ENCODE measurements around the gene ALG9. TPM values are rescaled to one million over a fixed set of nuclear protein-coding genes. Genes with fewer than 3 reads are reported as not detected.

Gene ALG9
- polyA plus RNA-seq, 1 donor from 2014 or later, result 92.1 TPM

- Histone ChIP-seq H3F3A (ENCODE audit: insufficient read depth, low read length, poor library complexity, severe bottlenecking) (no peaks in the 10 kb centered on the region), H3K9me2 (ENCODE audit: insufficient read depth, low read length) (no peaks in the 10 kb centered on the region)
Measured at GRCh38 chr11:111808834-111809233, 62.5 kb downstream of the ALG9 start.

GRCh38 chr11:111808063-111808588 lies 63.3 kb downstream of the ALG9 start:
- Histone ChIP-seq H3K27me3 (ENCODE audit: insufficient read depth, low read depth, low read length) (no peaks in the 10 kb centered on the region), H3K4me2 (ENCODE audit: low read length) (no peak overlapping the region), H3F3A (ENCODE audit: insufficient read depth, low read length, poor library complexity, severe bottlenecking) (no peaks in the 10 kb centered on the region), H3K9me2 (ENCODE audit: insufficient read depth, low read length) (no peaks in the 10 kb centered on the region), H3K9me3 (ENCODE audit: low read length) (no peaks in the 10 kb centered on the region), H3K9ac (ENCODE audit: low read length) (no peak overlapping the region), H2AFZ (ENCODE audit: low read depth, low read length) (no peak overlapping the region), H3K79me2 (replicated peaks; ENCODE audit: insufficient read depth, low read length) (no peaks in the 10 kb centered on the region), H4K20me1 (ENCODE audit: insufficient read depth) (no peaks in the 10 kb centered on the region), H3K27ac (ENCODE audit: low read length) (no peak overlapping the region), H3K36me3 (ENCODE audit: insufficient read depth, low read length) (peaks cover 4% of the 10 kb centered on the region), H3K4me3 (ENCODE audit: low read length) (no peak overlapping the region)
- TF ChIP-seq EP300 (conservative IDR thresholded peaks at IDR 0.05; ENCODE audit: poor library complexity, severe bottlenecking) (no peak), RAD21 (conservative IDR thresholded peaks at IDR 0.05) (no peak), CTCF (IDR thresholded peaks at IDR 0.05; ENCODE audit: poor library complexity, severe bottlenecking) (no peak), SMC3 (conservative IDR thresholded peaks at IDR 0.05; ENCODE audit: poor library complexity) (no peak), MXI1 (conservative IDR thresholded peaks at IDR 0.05; ENCODE audit: poor library complexity, severe bottlenecking) (no peak), EZH2 (IDR thresholded peaks at IDR 0.05; ENCODE audit: borderline replicate concordance, insufficient read depth, low read length, poor library complexity, severe bottlenecking) (no peak)

More at GRCh38 chr11:111808834-111809233, 62.5 kb downstream of the ALG9 start:
- Histone ChIP-seq H3K9me3 (ENCODE audit: low read length) (no peaks in the 10 kb centered on the region), H3K79me2 (replicated peaks; ENCODE audit: insufficient read depth, low read length) (no peaks in the 10 kb centered on the region), H3K4me2 (ENCODE audit: low read length) (no peak overlapping the region), H3K36me3 (ENCODE audit: insufficient read depth, low read length) (peaks cover 4% of the 10 kb centered on the region), H2AFZ (ENCODE audit: low read depth, low read length) (no peak overlapping the region), H3K27ac (ENCODE audit: low read length) (no peak overlapping the region), H3K4me3 (ENCODE audit: low read length) (no peak overlapping the region), H3K27me3 (ENCODE audit: insufficient read depth, low read depth, low read length) (no peaks in the 10 kb centered on the region), H3K9ac (ENCODE audit: low read length) (no peak overlapping the region), H4K20me1 (ENCODE audit: insufficient read depth) (no peaks in the 10 kb centered on the region)
- TF ChIP-seq EP300 (conservative IDR thresholded peaks at IDR 0.05; ENCODE audit: poor library complexity, severe bottlenecking), result no peak
- no peak for TF ChIP-seq REST (IDR thresholded peaks at IDR 0.05; ENCODE audit: borderline replicate concordance)
- no peak for TF ChIP-seq TAF1 (IDR thresholded peaks at IDR 0.05; ENCODE audit: low read depth)
- no peak for TF ChIP-seq EZH2 (IDR thresholded peaks at IDR 0.05; ENCODE audit: borderline replicate concordance, insufficient read depth, low read length, poor library complexity, severe bottlenecking)
- no peak for TF ChIP-seq MXI1 (conservative IDR thresholded peaks at IDR 0.05; ENCODE audit: poor library complexity, severe bottlenecking)
- no peak for TF ChIP-seq CTCF (IDR thresholded peaks at IDR 0.05; ENCODE audit: poor library complexity, severe bottlenecking)
- no peak for TF ChIP-seq SMC3 (conservative IDR thresholded peaks at IDR 0.05; ENCODE audit: poor library complexity)
- no peak for TF ChIP-seq RAD21 (conservative IDR thresholded peaks at IDR 0.05)
- TF ChIP-seq POLR2AphosphoS5 (IDR thresholded peaks at IDR 0.05), result no peak

Measured in neural cell (in vitro differentiated cells).